ENCODE results near the gene SOX15. TPM values are rescaled to one million over a fixed set of nuclear protein-coding genes. Genes with fewer than 3 reads are reported as not detected.
"Not testable (repeated sequence)": the region's sequence is repeated elsewhere in the genome, so short reads cannot be mapped to it uniquely, and the experiment has no call there.

SOX15 gene
- total RNA-seq, 1 experiment from 2014 or later, result not detected

DNA sequence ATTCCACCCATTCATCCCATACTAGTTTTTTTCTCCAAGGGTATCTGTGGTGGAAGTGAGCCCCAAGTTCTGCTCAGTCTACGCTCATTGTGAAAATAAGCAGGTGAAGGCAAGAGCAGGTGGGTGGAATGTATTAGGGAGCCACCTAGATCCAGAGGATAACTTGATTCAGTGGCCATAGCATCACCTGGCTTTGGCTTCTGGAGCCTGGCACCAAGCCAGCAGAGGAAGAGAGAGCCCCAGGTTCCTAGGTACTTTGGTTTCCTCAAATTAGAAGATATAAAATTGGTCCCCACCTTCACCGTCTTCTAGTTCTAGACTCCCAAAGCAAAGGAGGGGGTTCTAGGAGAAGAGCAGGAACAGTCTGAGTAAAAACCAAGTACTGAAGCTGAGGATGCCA is 20.7 kb upstream of the SOX15 start:
- no peak for DNase-seq (ENCODE audit: low read depth)

DNA sequence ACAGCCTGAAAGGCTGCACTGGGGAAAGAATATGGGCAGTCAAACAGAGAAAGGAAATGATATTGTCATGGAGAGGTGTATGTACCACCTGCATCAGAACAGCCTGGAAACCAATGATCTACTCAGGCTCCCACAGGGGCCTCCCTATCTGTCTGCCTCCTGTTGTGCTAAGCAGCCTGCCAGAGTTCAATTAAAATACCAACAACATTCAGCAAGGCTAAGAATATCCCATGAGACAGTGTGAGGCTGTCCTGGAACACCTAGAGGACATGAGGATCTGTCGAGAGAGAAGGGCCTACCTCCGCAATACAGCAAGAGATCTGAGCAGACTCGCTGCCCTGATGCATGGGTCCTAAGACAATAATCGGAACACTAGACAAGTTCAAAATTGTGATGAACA is 16.4 kb upstream of the SOX15 start:
- no peak for DNase-seq (ENCODE audit: low read depth)

DNA sequence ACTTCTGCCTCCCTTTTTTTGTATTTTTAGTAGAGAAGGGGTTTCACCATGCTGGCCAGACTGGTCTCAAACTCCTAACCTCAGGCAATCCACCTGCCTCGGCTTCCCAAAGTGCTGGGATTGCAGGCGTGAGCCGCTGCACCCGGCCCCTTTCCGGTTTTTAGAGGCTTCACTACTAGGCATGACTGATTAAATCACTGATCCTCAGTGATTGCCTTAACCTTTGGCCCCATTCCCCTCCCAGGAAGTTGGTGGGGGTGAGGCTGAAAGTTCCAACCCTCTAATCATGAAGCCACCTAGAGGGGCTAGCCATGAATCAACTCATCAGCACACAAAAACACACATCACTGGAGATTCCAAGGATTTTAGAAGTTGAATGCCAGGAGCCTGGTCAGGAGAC is 7.7 kb upstream of the SOX15 start:
- DNase-seq (ENCODE audit: low read depth), result not testable (repeated sequence)

DNA sequence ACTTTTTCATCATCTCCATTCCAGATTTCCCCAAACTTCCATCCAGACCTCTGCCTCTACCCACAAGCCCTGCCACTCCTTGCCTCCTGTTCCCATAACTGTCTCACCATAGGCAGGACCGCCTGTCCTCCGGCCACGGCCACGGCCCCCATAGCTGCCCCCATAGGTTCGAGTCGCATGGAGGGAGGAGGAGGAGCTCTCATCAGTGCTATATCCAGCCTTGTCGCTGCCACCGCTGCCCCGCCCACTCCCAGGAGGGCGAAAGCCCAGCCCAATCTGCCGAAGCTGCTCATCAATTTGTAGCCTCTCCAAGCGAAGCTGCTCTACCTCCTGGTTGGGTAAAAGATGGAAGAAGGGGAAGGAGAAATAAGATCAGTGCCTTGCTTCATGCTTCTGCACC is 3.4 kb upstream of the SOX15 start:
- no peak for DNase-seq (ENCODE audit: low read depth)

DNA sequence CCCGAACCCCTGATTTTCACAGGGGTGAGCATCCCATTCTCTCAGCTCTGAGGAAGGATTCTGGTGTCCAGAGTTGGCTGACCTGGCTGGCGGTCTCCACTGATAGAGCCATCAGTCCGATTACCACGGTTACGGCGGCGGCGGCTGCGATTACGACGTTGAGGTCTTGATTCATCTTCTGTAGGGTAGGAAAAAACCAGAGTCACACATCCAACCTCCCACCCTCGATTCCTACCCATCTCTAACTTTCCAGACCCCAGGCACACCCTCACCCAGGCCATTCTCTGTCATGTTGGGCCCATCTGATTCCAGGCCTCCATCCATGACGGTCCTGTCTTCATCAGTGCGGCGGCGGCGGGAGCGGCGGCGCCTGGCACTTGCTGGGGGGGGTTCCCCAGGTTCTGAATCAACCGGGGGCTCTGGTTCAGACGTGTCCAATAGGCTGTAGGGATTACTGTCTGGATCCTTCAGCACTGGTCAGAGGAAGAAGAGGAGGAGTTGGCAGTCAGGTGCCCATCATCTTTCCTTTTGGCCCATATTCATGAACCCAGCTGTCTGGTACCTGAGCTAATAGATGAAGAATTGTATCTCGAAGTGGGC is 2.6 kb upstream of the SOX15 start:
- no peak for DNase-seq (ENCODE audit: low read depth)

DNA sequence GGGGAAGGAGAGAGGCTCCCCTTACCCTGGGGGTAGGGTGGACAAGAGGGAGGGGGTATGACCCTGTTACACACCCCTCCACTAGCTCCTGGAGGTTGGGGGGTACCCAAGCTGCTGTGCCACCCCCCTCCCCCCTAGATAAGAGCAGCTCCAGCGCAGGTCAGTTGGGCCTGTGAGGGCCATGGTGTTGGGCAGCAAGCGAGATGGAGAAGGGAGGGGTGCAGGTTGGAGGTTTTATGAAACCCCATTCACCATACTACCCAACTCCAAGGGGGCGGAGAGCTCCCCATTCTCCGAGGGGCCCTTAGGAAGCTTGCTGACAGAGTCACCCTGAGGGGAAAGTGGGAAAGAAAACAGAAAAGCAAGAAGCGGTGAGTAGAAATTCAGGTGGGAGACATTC is 1.7 kb upstream of the SOX15 start:
- no peak for DNase-seq (ENCODE audit: low read depth)

DNA sequence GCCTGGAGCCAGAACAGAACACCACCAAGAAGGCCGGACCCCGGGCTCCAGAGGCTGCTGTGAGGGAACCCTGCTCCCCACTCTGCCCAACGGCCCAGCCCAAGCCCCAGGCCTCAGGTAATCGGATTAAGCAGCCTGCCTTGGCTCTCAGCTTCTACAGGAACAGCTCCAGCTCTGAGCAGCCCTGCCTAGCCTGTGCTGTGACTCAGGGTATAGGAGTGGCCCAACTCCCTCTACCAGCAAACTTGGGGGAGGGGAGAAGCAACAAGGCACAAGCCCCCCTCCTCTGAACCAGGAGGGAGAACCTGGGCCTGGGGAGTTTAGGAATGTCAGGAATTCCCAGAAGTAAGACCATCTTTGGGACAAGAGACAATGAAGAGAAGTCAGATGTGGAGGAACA is 849 bp upstream of the SOX15 start:
- peak; percentile 57 for DNase-seq (ENCODE audit: low read depth)

DNA sequence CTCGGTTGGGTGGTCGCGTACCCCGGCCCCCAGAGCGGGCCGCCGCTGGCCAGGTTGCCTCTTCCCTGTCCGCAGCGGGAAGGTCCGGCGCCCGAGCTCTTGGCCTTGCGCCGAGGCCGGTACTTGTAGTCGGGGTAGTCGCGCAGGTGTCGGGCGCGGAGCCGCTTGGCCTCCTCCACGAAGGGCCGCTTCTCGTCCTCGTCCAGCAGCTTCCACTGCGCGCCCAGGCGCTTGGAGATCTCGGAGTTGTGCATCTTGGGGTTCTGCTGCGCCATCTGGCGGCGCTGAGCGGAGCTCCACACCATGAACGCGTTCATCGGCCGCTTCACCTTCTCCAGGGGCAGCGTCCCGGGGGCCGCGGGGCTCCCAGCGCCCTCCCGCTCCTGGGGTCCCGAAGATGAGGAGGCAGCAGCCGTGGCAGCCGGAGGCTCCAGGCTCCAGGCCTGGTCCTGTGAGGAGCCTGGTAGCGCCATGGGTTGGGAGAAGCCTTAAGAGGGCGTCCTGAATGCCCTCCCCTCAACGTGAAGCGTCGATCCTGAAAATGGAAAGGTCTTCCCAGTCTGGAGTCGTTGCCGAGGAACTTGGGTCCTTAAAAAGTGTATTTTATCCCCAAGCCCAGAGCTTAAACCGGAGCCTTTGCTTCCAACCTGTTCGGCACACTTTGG is 558 bp downstream of the SOX15 start:
- DNase-seq (ENCODE audit: low read depth), result no peak

DNA sequence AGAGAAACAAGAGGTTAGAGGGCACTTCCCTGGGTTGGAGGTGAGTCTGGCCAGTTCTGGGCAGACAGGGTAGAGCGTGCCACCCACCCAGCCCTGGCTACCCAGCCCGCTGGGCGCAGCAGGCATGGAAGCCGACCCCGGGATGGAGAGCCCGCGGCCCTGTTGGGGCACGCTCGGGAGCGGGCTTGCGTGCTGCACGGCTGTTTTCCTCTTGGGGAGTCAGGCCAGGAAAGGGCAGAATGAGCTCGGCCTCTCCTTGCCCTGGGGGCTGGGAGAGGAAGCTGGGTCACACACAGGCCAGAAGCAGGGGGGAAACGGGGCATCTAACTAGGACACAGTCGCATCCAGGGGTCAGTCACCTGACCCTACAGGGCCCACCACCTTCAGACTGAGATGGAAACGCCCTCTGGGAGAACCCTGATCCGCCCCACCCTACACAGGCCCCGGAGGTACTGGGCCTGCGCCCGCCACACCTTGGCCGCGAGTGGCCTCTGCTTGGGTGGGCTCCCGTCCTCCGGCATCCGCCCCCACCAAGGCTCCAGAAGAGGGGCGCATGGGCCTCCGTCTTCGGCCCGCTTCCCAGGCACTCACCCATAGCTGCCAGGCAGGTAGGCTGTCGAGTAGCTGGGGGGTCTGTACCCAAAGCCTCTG is 1.2 kb downstream of the SOX15 start:
- DNase-seq (ENCODE audit: low read depth), result peak; percentile 58

DNA sequence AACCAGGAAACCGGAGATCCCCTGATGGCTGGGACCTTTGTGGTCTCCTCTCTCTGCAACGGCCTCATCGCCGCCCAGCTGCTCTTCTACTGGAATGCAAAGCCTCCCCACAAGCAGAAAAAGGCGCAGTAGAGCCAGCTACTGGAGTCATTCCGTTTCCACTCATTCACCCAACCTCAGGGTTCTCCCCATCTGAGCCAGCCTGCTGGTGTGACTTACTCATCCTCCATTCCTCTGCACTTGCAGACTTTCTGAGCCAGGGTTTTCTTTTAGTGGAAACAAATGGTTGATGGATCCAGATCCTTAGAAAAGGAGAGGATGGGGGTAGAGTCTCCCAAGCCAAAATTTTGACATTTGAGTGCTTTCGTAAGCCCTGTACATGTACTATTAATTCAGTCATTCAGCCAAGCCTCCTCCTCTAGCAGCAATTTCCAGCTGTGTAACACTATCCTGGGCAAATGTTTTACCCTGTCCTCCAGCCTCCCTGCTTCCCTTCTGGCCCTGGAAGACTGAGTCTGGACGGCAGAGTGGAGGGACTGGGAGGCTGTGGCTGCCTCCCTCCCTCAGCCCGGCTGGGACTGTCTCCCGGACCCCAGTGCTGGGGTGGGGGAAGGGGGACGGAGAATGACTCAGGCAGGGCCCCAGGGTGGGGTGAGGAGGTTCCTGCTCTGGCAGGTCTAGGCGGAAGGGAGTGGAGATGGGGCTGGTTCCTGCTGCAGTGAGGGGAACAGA is 2.3 kb downstream of the SOX15 start:
- peak; percentile 94 for DNase-seq (ENCODE audit: low read depth)

DNA sequence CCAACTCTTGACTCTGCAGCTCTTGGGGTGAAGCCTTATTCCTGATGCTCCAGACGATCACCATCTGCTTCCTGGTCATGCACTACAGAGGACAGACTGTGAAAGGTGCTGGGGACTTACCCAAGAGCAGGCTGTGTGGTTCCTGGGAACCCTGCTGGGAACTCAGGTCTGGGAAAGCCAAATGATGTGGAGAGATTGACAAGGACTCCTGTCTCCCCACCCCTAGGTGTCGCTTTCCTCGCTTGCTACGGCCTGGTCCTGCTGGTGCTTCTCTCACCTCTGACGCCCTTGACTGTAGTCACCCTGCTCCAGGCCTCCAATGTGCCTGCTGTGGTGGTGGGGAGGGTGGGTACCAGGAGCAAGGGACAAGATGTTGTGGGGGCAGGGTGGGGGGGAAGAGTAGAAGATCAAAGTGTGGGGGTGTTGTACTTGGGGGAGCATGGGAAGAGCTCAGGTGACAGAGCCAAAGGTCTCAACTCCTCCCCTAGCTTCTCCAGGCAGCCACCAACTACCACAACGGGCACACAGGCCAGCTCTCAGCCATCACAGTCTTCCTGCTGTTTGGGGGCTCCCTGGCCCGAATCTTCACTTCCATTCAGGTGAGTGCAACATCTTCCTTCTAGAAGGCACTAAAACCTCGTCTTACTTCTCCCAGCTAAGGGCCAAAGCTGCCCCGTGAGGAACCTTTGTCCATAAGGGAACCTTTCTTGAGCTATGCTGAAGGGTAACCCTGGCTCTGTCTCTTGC is 3.0 kb downstream of the SOX15 start:
- DNase-seq (ENCODE audit: low read depth), result no peak

DNA sequence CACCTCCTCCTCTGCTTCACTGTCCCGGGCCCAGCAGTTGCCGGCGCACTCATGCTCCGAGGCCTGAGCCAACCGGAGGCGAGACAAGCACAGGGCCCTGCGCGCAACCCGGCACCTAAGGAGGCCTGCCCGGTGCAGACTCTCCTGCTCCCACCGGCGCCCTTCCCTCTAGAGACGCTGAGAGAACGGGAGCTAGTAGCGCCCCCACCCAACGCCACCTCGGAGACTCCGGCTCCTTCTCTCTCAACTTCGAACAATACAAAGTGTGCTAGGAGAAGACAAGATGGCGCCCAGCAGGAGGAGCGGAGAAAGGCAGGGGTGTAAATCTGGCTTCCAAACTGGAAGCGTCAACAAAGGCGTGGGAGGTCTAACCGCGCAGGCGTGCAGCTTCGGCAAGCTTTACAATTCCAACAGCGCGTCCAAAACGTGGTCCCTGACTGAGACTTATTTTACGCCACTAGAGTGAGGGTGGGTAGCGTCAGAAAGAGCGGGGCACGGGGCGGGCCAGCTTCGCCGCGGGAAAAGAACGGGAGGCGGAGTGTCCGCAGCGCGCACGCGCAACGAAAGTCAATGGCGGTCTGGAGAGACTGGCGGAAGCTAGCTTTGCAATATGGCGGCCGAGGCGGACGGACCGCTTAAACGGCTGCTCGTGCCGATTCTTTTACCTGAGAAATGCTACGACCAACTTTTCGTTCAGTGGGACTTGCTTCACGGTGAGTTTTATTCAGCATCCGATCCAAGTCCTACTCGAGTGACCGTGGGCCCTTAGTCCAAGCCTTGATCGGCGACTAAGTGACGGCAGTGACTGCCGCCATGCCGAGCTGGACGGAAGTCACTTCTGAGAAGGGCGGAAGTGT is 6.4 kb downstream of the SOX15 start, which contains the start of gene MPDU1:
Gene MPDU1, plus strand, starts transcription at position 600 of the 857 bp plus-strand sequence. Its CDS starts 11 bp downstream, at position 611.
- peak; percentile 96 for DNase-seq (ENCODE audit: low read depth)

DNA sequence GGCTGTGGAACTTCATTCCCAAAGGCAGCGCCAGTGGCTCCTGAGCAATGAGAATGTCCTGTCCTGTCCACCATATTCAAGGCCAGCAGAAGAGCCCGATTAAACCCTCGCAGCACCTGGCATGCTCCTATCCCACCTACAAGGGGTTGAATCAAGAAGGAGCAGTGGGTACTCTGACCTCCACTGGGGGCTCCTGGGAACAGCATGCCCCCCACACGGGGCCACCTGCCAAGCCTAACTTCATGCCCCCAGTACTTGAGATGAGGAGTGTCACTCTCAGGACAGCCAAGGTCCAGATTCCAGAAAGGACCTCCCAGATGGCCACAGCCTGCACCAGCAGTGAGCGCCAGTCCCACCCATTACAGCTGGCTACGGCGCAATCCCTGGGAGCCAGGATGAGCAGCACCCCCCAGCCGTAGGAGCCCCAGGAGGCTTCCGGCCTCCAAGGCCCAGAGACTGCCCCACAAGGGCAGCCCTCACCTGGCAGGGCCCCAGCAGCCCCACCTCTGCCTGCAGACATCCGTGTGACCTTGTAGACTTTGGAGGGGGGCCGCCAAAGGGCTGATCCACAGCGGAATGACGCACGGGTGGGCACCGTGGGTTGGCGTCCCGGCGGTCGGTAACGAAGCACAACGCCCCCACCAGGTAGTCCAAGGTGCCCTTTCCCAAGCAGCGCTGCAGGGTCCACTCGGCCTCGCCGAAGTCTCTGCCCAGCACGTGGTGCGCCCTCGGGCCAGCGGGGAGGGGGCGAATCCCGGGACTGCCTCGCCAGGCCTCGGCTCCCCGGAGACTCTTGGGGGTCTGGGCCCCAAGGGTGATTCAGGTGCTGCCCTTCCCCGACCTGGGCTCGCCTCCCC is 7.3 kb downstream of the SOX15 start:
- no peak for DNase-seq (ENCODE audit: low read depth)

DNA sequence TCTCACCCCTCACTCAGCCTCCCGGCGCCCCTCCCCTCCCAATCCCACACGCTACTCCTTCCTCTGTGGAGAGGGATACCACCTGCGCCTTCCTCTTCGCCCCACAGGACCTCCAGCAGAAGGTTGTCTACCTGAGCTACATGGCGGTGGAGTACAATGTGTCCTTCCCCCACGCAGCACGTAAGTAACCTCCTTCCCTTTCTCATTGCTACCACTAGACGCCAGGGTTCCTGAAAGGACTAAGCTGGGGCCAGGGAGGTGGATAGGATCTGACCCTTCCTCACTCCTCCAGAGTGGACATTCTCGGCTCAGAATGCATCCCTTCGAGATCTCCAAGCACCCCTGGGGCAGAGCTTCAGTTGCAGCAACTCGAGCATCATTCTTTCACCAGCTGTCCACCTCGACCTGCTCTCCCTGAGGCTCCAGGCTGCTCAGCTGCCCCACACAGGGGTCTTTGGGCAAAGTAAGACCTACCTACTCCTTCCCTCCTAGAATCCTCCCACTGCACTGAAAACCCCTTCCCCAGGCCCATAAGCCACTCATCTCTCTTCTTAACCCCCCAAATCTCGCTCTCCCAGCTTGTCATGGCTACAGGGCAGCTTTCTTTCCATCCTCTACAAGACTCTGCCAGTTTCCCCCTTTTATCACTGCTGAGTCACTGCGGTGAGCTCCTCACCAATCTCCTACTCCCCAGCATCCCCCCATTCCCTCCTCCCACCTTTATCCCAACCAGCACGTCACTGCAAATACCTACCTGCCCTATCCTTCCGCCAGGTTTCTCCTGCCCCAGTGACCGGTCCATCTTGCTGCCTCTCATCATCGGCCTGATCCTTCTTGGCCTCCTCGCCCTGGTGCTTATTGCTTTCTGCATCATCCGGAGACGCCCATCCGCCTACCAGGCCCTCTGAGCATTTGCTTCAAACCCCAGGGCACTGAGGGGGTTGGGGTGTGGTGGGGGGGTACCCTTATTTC is 9.0 kb downstream of the SOX15 start:
- DNase-seq (ENCODE audit: low read depth), result peak; percentile 46

DNA sequence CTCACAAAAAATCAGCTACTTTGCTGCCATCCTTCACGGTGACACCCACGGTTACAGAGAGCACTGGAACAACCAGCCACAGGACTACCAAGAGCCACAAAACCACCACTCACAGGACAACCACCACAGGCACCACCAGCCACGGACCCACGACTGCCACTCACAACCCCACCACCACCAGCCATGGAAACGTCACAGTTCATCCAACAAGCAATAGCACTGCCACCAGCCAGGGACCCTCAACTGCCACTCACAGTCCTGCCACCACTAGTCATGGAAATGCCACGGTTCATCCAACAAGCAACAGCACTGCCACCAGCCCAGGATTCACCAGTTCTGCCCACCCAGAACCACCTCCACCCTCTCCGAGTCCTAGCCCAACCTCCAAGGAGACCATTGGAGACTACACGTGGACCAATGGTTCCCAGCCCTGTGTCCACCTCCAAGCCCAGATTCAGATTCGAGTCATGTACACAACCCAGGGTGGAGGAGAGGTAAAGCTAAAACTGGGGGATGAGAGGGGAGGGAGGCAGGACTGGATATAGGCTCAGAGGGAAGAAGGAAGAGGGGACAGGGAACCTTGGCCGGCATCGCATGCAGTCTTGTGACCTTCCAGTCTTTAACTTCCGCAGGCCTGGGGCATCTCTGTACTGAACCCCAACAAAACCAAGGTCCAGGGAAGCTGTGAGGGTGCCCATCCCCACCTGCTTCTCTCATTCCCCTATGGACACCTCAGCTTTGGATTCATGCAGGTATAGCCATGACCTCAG is 9.9 kb downstream of the SOX15 start:
- no peak for DNase-seq (ENCODE audit: low read depth)

DNA sequence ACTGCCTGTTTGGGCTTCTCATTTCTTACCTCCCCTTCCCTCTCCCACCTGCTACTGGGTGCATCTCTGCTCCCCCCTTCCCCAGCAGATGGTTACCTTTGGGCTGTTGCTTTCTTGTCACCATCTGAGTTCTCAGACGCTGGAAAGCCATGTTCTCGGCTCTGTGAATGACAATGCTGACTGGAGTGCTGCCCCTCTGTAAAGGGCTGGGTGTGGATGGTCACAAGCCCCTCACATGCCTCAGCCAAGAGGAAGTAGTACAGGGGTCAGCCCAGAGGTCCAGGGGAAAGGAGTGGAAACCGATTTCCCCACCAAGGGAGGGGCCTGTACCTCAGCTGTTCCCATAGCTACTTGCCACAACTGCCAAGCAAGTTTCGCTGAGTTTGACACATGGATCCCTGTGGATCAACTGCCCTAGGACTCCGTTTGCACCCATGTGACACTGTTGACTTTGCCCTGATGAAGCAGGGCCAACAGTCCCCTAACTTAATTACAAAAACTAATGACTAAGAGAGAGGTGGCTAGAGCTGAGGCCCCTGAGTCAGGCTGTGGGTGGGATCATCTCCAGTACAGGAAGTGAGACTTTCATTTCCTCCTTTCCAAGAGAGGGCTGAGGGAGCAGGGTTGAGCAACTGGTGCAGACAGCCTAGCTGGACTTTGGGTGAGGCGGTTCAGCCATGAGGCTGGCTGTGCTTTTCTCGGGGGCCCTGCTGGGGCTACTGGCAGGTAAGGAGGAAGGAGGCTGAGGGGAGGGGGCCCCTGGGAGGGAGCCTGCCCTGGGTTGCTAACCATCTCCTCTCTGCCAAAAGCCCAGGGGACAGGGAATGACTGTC is 10.7 kb downstream of the SOX15 start, which contains the start of gene CD68:
Gene CD68, plus strand, starts transcription at position 638 of the 833 bp plus-strand sequence. Its CDS starts 40 bp downstream, at position 678.
- peak; percentile 93 for DNase-seq (ENCODE audit: low read depth)

All from RPMI7951 (cell line).